Measurements from ENCODE around the gene PMPCA. TPM values are rescaled to one million over a fixed set of nuclear protein-coding genes. Genes with fewer than 3 reads are reported as not detected.

The PMPCA gene
- polyA plus RNA-seq, 1 experiment = 61.6 TPM

DNA sequence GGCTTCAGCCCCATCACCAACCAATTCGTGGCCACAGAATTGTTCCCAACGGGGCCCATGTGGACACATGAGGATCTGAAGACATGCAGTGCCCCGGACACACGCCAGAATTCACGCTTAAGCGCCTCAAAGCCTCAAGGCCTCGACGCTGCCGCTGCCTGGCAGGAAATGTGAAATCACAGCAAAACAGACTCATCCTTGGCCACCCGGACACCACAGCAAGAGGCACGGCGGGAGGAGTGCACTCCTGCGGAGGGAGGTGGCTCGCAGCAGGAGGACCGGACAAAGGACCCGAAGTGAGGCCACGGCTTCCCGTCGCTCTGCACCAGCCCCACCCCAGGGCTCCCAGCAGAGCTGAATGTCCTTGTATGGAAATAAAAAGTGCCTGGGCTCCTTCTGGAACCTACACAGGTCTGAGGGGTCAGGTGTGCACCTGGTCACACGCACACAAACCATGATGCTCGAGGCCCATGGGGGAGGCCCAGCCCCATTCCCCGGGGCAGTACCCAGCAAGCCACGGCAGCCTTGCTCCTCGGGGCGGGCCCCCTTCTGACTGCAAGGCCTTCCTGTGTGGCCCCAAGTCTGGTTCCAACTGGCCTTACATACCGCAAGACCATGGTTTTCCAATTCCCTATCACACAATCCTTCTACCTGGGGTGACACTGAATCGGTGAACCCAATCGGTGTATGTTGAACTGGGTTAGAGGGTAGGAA, 62.3 kb downstream of the PMPCA start:
- H3K4me3 ChIP-seq (ENCODE audit: low read depth, low read length) = no peak overlapping the region
- TF ChIP-seq, protein P1, sequence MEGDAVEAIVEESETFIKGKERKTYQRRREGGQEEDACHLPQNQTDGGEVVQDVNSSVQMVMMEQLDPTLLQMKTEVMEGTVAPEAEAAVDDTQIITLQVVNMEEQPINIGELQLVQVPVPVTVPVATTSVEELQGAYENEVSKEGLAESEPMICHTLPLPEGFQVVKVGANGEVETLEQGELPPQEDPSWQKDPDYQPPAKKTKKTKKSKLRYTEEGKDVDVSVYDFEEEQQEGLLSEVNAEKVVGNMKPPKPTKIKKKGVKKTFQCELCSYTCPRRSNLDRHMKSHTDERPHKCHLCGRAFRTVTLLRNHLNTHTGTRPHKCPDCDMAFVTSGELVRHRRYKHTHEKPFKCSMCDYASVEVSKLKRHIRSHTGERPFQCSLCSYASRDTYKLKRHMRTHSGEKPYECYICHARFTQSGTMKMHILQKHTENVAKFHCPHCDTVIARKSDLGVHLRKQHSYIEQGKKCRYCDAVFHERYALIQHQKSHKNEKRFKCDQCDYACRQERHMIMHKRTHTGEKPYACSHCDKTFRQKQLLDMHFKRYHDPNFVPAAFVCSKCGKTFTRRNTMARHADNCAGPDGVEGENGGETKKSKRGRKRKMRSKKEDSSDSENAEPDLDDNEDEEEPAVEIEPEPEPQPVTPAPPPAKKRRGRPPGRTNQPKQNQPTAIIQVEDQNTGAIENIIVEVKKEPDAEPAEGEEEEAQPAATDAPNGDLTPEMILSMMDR (IDR thresholded peaks at IDR 0.05; ENCODE audit: insufficient read depth, low read depth, low read length) = no peak
- CTCF ChIA-PET = interaction anchor here (1.2 kb wide), 1 partner anchor 11 kb away, joined by 4 read pairs; no protein-coding TSS in a partner anchor
- no peaks in the 10 kb centered on the region for H3K27me3 ChIP-seq (ENCODE audit: control insufficient read depth, insufficient read depth, low read length)
- POLR2A ChIA-PET = no interaction called here
- peaks cover 80% of the 10 kb centered on the region for H3K36me3 ChIP-seq (ENCODE audit: control insufficient read depth, insufficient read depth, low read length)
- no peak for DNase-seq (ENCODE audit: low read depth)

DNA sequence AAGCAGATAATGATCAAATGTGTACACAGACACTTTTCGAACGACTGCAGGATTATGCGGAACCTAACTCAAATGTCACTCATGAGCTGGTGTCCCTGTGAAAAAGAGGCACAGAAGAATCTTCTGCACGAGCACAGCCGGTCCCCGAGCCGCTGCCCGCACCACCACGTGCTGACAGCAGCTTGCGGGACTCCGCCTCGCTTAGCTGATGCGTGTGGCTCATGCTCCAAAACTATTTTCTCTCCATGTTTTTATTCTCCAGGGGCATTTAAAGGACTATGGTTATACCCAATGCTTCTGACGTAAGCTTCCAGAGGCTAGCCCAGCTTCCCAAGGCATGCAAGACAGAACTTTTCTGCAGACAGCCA, 62.9 kb downstream of the PMPCA start:
- TF ChIP-seq, protein P1 (IDR thresholded peaks at IDR 0.05; ENCODE audit: insufficient read depth, low read depth, low read length) = no peak
- ChIA-PET CTCF (interaction anchor here (1.2 kb wide), 1 partner anchor 11 kb away, joined by 4 read pairs; no protein-coding TSS in a partner anchor), POLR2A (no interaction called here)
- DNase-seq (ENCODE audit: low read depth) = no peak
- H3K27me3 ChIP-seq (ENCODE audit: control insufficient read depth, insufficient read depth, low read length) = no peaks in the 10 kb centered on the region
- no peak overlapping the region for H3K4me3 ChIP-seq (ENCODE audit: low read depth, low read length)
- H3K36me3 ChIP-seq (ENCODE audit: control insufficient read depth, insufficient read depth, low read length) = peaks cover 77% of the 10 kb centered on the region

Other genes with a start within 250 kb of the PMPCA start
- not detected in 2 replicates for gene LHX3, start 205.5 kb upstream of the PMPCA start, polyA plus RNA-seq (2011; rRNA removed)
- gene QSOX2, start 164.8 kb upstream of the PMPCA start, polyA plus RNA-seq (2011; rRNA removed) = 7.0 and 7.2 TPM in 2 replicates
- not detected in 2 replicates for gene CCDC187, start 106.6 kb upstream of the PMPCA start, polyA plus RNA-seq (2011; rRNA removed)
- gene GPSM1, start 83.1 kb upstream of the PMPCA start, polyA plus RNA-seq (2011; rRNA removed) = 19.2 and 33.1 TPM in 2 replicates
- 7.2 and 8.5 TPM in 2 replicates for gene DNLZ, start 46.9 kb upstream of the PMPCA start, polyA plus RNA-seq (2011; rRNA removed)
- gene CARD9, start 37.0 kb upstream of the PMPCA start, polyA plus RNA-seq (2011; rRNA removed) = 12.9 and 21.3 TPM in 2 replicates
- 1.6 and 1.7 TPM in 2 replicates for gene SNAPC4, start 10.5 kb upstream of the PMPCA start, polyA plus RNA-seq (2011; rRNA removed)
- 25.1 and 28.0 TPM in 2 replicates for gene ENTR1, start within 50 bp of the PMPCA start, polyA plus RNA-seq (2011; rRNA removed)
- 3.7 and 5.6 TPM in 2 replicates for gene INPP5E, start 29.2 kb downstream of the PMPCA start, polyA plus RNA-seq (2011; rRNA removed)
- 15.5 and 24.4 TPM in 2 replicates for gene SEC16A, start 72.4 kb downstream of the PMPCA start, polyA plus RNA-seq (2011; rRNA removed)
- 0.97 and 1.3 TPM in 2 replicates for gene NOTCH1, start 135.4 kb downstream of the PMPCA start, polyA plus RNA-seq (2011; rRNA removed)

Measured in BJ (cell line).